Naive thymus-derived CD4-positive, alpha-beta T cell (primary cell): ENCODE results near the gene MACROD2. TPM values are rescaled to one million over a fixed set of nuclear protein-coding genes. Genes with fewer than 3 reads are reported as not detected.

Experiments
- ATAC-seq: fragments of 150-1000 bp; cut with Tn5 transposase; 2 replicates; pipeline ENCODE4 v1.10.0; 2021; ENCODE audit warnings: mild to moderate bottlenecking, moderate library complexity
- CTCF ChIA-PET: fragments of 350-600 bp; sonication (Branson Sonifier 250); formaldehyde crosslinking; loops from one replicate; lab custom pipeline; 2021; ENCODE audit warnings: antibody characterized with exemption; lab: Charles Lee
- POLR2A ChIA-PET: fragments of 350-600 bp; sonication (Branson Sonifier 250); formaldehyde crosslinking; loops from one replicate; lab custom pipeline; 2021; ENCODE audit warnings: antibody characterized with exemption, inconsistent platforms; lab: Charles Lee
- DNase-seq, 9 donors: peaks; one replicate each; pipeline versions ENCODE4 v3.0.0 to v3.0.0-alpha.2; 2020 to 2022; ENCODE audit warnings: mixed read lengths in 1 of 9
- H3K27ac ChIP-seq: one replicate; pipeline ENCODE4 v1.7.0; 2013; ENCODE audit warnings: mild to moderate bottlenecking, low read depth, low read length, moderate library complexity
- H3K27me3 ChIP-seq, 2 donors: one replicate each; pipeline ENCODE4 v1.7.0; 2013; ENCODE audit warnings: low read length in 2 of 2, mild to moderate bottlenecking in 2 of 2, moderate library complexity in 2 of 2; ENCODE audit not compliant: control insufficient read depth in 2 of 2, insufficient read depth in 2 of 2
- H3K36me3 ChIP-seq, 3 experiments: 1 replicate in 2 of 3; 2 replicates in 1 of 3; pipeline ENCODE4 v1.7.0; 2013; ENCODE audit warnings: low read length in 3 of 3, mild to moderate bottlenecking in 3 of 3, moderate library complexity in 1 of 3; ENCODE audit not compliant: insufficient read depth in 3 of 3, control insufficient read depth in 2 of 3
- H3K4me1 ChIP-seq, 2 donors: one replicate each; pipeline ENCODE4 v1.7.0; 2013; ENCODE audit warnings: low read length in 2 of 2, mild to moderate bottlenecking in 2 of 2, moderate library complexity in 1 of 2; ENCODE audit not compliant: control insufficient read depth in 2 of 2, insufficient read depth in 2 of 2
- H3K4me3 ChIP-seq: 2 replicates; pipeline ENCODE4 v1.7.0; 2013; ENCODE audit warnings: mild to moderate bottlenecking, low read length
- H3K9me3 ChIP-seq, 3 experiments: 1 replicate in 2 of 3; 2 replicates in 1 of 3; pipeline ENCODE4 v1.7.0; 2013; ENCODE audit warnings: low read length in 3 of 3; ENCODE audit not compliant: control insufficient read depth in 2 of 3
- H3K27ac Mint-ChIP-seq, 9 donors: one replicate each; pipeline ENCODE4 v1.8.0; 2020 to 2022; ENCODE audit warnings: mixed read lengths in 9 of 9, mild to moderate bottlenecking in 8 of 9, moderate library complexity in 5 of 9, inconsistent platforms in 2 of 9
- H3K27me3 Mint-ChIP-seq, 5 donors: one replicate each; pipeline ENCODE4 v1.8.0; 2021 to 2022; ENCODE audit warnings: mixed read lengths in 5 of 5, mild to moderate bottlenecking in 1 of 5
- H3K36me3 Mint-ChIP-seq, 5 donors: one replicate each; pipeline ENCODE4 v1.8.0; 2020 to 2022; ENCODE audit warnings: mixed read lengths in 5 of 5, mild to moderate bottlenecking in 3 of 5, inconsistent platforms in 1 of 5
- H3K4me1 Mint-ChIP-seq, 7 donors: one replicate each; pipeline ENCODE4 v1.8.0; 2020 to 2022; ENCODE audit warnings: mixed read lengths in 7 of 7, mild to moderate bottlenecking in 3 of 7, inconsistent platforms in 1 of 7
- H3K4me3 Mint-ChIP-seq, 10 donors: one replicate each; pipeline ENCODE4 v1.8.0; 2020 to 2022; ENCODE audit warnings: mild to moderate bottlenecking in 10 of 10, mixed read lengths in 10 of 10, moderate library complexity in 6 of 10, inconsistent platforms in 2 of 10
- H3K9me3 Mint-ChIP-seq, 11 donors: one replicate each; pipeline ENCODE4 v1.8.0; 2020 to 2022; ENCODE audit warnings: mixed read lengths in 11 of 11, mild to moderate bottlenecking in 4 of 11, inconsistent platforms in 1 of 11, moderate library complexity in 1 of 11
- intact Hi-C, 2 donors: fragments of 100-400 bp; cut with micrococcal nuclease; formaldehyde crosslinking; loops; one replicate each; pipeline ENCODE4 v1.15.1; 2023
- polyA plus RNA-seq, 2 donors: library from polyadenylated mRNA; unstranded; fragments of 300-500 nt; fragmentation: Illumina TruSeq; gene quantifications; one replicate each; pipeline ENCODE4 v1.2.3, GENCODE V29; 2021
- total RNA-seq, 6 experiments: library from RNA in 5 of 6; stranded (reverse) in 5 of 6; gene quantifications; 1 replicate in 5 of 6; 2 replicates in 1 of 6; pipeline ENCODE4 v1.2.3 and lab custom pipeline; 2021 to 2026

MACROD2 gene
- total and polyA plus RNA-seq, 7 experiments from 2014 or later = 0.27 to 0.86 (median 0.34) TPM; not detected in 4

DNA sequence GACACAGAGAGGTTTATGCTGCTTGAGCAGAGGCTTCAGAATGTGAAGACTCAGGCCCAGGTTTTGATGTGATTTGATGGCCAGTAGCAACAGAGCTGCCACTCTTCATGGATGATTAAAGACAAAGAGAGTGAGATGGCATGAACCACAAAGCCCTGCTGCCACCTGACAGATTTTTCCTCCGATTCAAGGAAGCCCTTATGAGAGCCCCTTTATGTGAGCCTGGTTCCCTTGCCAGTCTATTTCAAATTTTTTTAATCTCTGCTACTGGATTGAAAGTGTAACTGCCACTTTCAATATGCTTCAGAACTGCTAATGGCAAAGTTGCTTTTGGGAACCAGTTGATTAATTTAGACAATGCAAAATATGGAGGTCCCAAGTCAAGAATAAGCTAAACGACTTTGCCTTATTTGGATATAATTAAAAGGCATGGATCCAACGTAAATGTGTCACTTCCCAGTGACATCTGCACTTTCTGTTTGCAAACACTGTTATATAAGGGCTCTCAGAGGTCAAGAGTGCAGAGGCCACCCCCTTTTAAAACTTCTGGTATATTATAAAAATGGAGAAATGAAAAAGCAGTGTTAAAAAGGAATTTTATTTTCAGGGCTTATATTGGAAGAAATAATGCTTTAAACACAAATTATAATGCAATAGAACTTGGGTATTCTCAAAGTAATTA lies 581.0 kb downstream of the MACROD2 start:
- no peak for ATAC-seq
- POLR2A ChIA-PET = no interaction called here

DNA sequence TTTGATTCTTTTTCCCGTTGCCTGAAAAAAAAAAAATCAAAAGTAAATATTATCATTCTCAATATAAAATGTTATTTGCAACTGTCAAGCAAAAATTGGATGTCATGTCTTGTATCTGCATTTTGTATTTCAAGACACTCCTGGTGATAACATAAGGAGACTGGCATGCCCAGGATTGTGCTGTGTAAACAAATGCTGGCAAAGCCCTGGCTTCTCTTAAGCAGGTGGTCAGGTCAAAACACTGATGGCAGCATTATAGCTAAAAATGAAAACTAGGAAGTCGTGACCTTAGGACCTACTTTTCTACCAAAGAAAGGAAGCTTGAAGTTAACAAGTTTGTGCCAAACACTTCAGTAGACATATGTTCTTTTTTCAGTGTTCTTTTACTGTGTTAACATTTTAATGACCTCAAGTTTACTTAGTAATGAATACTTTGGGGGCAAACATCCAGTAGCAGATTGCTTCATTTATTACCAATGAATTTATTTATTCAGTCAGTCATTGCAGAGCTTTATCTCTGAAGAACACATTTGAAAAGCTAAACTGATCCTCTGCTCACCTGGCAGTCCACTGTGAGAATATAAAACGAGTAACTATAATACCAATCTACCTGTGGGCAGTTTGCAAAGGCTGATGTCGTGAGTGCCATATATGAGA lies 585.2 kb downstream of the MACROD2 start:
- H3K27ac Mint-ChIP-seq = no peak overlapping the region
- no peaks in the 10 kb centered on the region for H3K4me1 Mint-ChIP-seq
- H3K4me1 ChIP-seq = no peaks in the 10 kb centered on the region
- intact Hi-C loops = no loop called here
- CTCF ChIA-PET = no interaction called here
- DNase-seq (no peak), ATAC-seq (no peak)
- no peak overlapping the region for H3K4me3 ChIP-seq
- no peak overlapping the region for H3K27ac ChIP-seq
- H3K27me3 ChIP-seq = no peaks in the 10 kb centered on the region
- no peak overlapping the region for H3K4me3 Mint-ChIP-seq
- no peaks in the 10 kb centered on the region for H3K9me3 ChIP-seq
- no peaks in the 10 kb centered on the region for H3K36me3 Mint-ChIP-seq
- POLR2A ChIA-PET = no interaction called here
- H3K9me3 Mint-ChIP-seq = peaks cover 0 to 16% (median 4%) of the 10 kb centered on the region in 11 donors
- no peaks in the 10 kb centered on the region for H3K36me3 ChIP-seq
- no peaks in the 10 kb centered on the region for H3K27me3 Mint-ChIP-seq

More for the DNA sequence above, 581.0 kb downstream of the MACROD2 start:
- no peaks in the 10 kb centered on the region for H3K27me3 Mint-ChIP-seq
- Histone ChIP-seq H3K27me3 (no peaks in the 10 kb centered on the region), H3K4me3 (no peak overlapping the region), H3K36me3 (no peaks in the 10 kb centered on the region), H3K4me1 (no peaks in the 10 kb centered on the region), H3K27ac (no peak overlapping the region), H3K9me3 (no peaks in the 10 kb centered on the region)
- H3K4me3 Mint-ChIP-seq = no peak overlapping the region
- intact Hi-C loops = no loop called here
- no peaks in the 10 kb centered on the region for H3K4me1 Mint-ChIP-seq
- CTCF ChIA-PET = no interaction called here
- peaks cover 0 to 7% (median 0%) of the 10 kb centered on the region in 11 donors for H3K9me3 Mint-ChIP-seq
- no peaks in the 10 kb centered on the region for H3K36me3 Mint-ChIP-seq
- H3K27ac Mint-ChIP-seq = no peak overlapping the region
- no peak for DNase-seq

DNA sequence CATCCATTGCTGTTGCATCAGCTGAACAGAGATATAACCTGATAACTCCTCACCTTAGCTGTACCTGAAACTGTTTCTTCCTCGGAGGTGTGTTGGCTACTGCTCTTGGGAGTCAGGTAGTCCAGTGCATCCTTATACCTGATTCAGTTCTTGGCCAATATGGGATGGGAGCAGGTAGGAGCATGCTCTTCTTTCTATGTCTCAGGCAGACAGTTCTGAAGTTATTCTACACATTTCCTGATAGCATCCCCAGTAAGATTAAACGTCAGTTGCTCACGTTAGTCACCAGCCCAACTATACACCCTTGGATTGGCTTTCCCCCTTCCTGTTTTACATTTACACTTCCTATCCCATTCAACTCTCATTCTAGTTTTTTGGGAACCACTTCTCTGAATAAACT lies 586.4 kb downstream of the MACROD2 start:
- Mint-ChIP-seq H3K4me1 (no peaks in the 10 kb centered on the region), H3K4me3 (no peak overlapping the region), H3K9me3 (peaks cover 0 to 16% (median 4%) of the 10 kb centered on the region in 11 donors), H3K27ac (no peak overlapping the region), H3K27me3 (no peaks in the 10 kb centered on the region), H3K36me3 (no peaks in the 10 kb centered on the region)
- H3K9me3 ChIP-seq = no peaks in the 10 kb centered on the region
- ChIA-PET CTCF (no interaction called here), POLR2A (no interaction called here)
- no peaks in the 10 kb centered on the region for H3K4me1 ChIP-seq
- no peak overlapping the region for H3K4me3 ChIP-seq
- no peaks in the 10 kb centered on the region for H3K27me3 ChIP-seq
- ATAC-seq (no peak), DNase-seq (no peak)
- intact Hi-C loops = no loop called here
- no peak overlapping the region for H3K27ac ChIP-seq
- no peaks in the 10 kb centered on the region for H3K36me3 ChIP-seq

DNA sequence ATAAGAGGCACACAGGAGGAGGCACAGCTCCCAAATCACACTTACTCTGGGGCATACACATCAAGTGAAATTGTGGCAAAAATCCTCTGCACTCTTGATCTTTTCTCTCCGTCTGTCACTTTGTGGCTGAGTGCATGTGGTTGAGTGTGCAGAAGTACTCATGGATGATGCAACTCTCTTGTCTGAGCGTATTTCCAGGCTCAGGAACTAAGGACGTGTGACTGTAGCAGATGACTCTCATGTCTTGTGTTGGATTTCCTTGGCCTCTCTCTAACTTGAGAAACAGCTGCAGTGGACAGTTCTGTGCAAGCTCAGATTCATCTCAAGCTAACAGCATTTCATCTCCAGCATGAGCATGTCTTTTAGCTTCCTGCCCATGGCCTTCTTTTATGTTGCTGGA lies 587.5 kb downstream of the MACROD2 start:
- Histone ChIP-seq H3K27me3 (no peaks in the 10 kb centered on the region), H3K4me3 (no peak overlapping the region), H3K4me1 (no peaks in the 10 kb centered on the region), H3K9me3 (no peaks in the 10 kb centered on the region), H3K36me3 (no peaks in the 10 kb centered on the region), H3K27ac (no peak overlapping the region)
- POLR2A ChIA-PET = no interaction called here
- no peaks in the 10 kb centered on the region for H3K36me3 Mint-ChIP-seq
- H3K9me3 Mint-ChIP-seq = peaks cover 0 to 16% (median 4%) of the 10 kb centered on the region in 11 donors
- no peak overlapping the region for H3K27ac Mint-ChIP-seq
- no peaks in the 10 kb centered on the region for H3K27me3 Mint-ChIP-seq
- CTCF ChIA-PET = interaction anchor here (0.6 kb wide), 1 partner anchor 9 kb away, joined by 3 read pairs; no protein-coding TSS in a partner anchor
- H3K4me3 Mint-ChIP-seq = no peak overlapping the region
- intact Hi-C loops = no loop called here
- H3K4me1 Mint-ChIP-seq = no peaks in the 10 kb centered on the region
- no peak for DNase-seq
- no peak for ATAC-seq

DNA sequence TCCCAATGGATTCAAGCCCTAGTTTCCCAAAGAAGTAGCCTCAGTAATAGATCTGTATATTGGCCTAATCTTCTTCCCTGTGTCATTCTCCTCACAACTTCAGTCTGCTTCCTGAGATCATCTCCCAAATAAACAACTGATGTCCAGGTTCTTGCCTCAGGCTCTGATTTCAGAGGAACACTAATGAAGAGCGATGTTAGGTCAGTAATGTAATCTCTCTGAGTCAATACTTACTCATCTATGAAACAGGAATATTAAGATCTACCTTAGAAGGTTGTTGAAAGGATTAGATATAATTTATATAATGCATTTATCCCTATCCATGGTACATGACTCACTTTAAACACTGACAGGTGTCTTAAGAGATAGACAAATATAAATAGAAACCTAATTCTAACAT lies 588.1 kb downstream of the MACROD2 start:
- H3K4me3 Mint-ChIP-seq = no peak overlapping the region
- H3K9me3 Mint-ChIP-seq = peaks cover 0 to 13% (median 5%) of the 10 kb centered on the region in 11 donors
- no peak overlapping the region for H3K27ac Mint-ChIP-seq
- Histone ChIP-seq H3K36me3 (no peaks in the 10 kb centered on the region), H3K27ac (no peak overlapping the region), H3K9me3 (no peaks in the 10 kb centered on the region), H3K27me3 (no peaks in the 10 kb centered on the region), H3K4me3 (no peak overlapping the region), H3K4me1 (no peaks in the 10 kb centered on the region)
- intact Hi-C loops = no loop called here
- H3K4me1 Mint-ChIP-seq = no peaks in the 10 kb centered on the region
- no peak for DNase-seq
- CTCF ChIA-PET = no interaction called here
- no peaks in the 10 kb centered on the region for H3K27me3 Mint-ChIP-seq
- no peak for ATAC-seq
- POLR2A ChIA-PET = no interaction called here
- no peaks in the 10 kb centered on the region for H3K36me3 Mint-ChIP-seq

DNA sequence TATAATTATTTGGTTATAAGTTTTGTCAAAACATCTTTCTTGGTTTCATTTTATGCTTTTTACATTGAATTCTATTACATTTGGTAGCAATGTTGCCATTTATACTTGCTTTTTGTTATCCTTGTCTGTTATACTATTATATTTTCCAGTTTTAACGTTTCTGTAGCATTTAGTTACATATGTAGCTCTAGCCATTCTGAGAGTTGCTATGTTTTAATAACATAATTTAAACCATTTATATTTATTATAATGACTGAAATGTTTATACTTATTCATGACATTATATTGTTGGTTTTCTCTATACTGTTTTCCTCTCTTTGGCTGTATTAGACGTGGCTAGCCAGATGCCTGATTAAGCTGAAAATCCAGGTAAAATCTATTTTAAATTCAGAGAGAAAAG lies 594.1 kb downstream of the MACROD2 start:
- Mint-ChIP-seq H3K27ac (no peak overlapping the region), H3K4me1 (no peaks in the 10 kb centered on the region), H3K9me3 (peaks cover 0 to 14% (median 3%) of the 10 kb centered on the region in 11 donors), H3K27me3 (no peaks in the 10 kb centered on the region), H3K36me3 (no peaks in the 10 kb centered on the region), H3K4me3 (no peak overlapping the region)
- H3K4me1 ChIP-seq = no peaks in the 10 kb centered on the region
- CTCF ChIA-PET = no interaction called here
- ATAC-seq = no peak
- H3K4me3 ChIP-seq = no peak overlapping the region
- DNase-seq = no peak
- intact Hi-C loops = no loop called here
- H3K27ac ChIP-seq = no peak overlapping the region
- H3K36me3 ChIP-seq = no peaks in the 10 kb centered on the region
- H3K27me3 ChIP-seq = no peaks in the 10 kb centered on the region
- POLR2A ChIA-PET = no interaction called here
- H3K9me3 ChIP-seq = no peaks in the 10 kb centered on the region

DNA sequence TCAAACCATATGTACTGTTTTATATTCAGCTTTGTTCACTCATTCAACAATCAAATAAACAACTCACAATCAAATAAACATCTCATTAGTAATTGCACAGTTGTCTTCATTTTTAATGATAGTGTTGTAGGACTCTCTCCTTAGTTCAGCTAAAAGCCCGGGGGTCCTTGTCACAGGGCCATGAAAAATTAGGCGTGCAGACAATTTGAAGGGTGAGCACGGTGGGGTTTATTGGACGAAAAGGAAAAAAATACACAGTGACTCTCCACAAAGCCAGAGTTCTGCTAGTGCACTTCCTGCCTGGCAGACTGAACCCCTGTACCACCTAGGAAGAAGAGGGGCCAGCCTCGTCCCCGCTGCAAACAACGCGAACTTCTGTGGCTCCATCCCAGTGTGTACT lies 599.7 kb downstream of the MACROD2 start:
- DNase-seq = no peak
- peaks cover 0 to 10% (median 3%) of the 10 kb centered on the region in 11 donors for H3K9me3 Mint-ChIP-seq
- CTCF ChIA-PET = no interaction called here
- H3K27me3 Mint-ChIP-seq = no peaks in the 10 kb centered on the region
- intact Hi-C loops = no loop called here
- no peak overlapping the region for H3K4me3 Mint-ChIP-seq
- Histone ChIP-seq H3K36me3 (no peaks in the 10 kb centered on the region), H3K4me3 (no peak overlapping the region), H3K4me1 (no peaks in the 10 kb centered on the region), H3K27me3 (no peaks in the 10 kb centered on the region), H3K27ac (no peak overlapping the region), H3K9me3 (no peaks in the 10 kb centered on the region)
- no peaks in the 10 kb centered on the region for H3K4me1 Mint-ChIP-seq
- H3K36me3 Mint-ChIP-seq = peaks cover 0 to 4% (median 0%) of the 10 kb centered on the region in 5 donors
- H3K27ac Mint-ChIP-seq = peak overlapping the region in 1 of 9 donors; percentile 51
- POLR2A ChIA-PET = no interaction called here
- no peak for ATAC-seq
